CD14-positive monocyte (primary cell): ENCODE measurements around the gene ZFP37. TPM values are rescaled to one million over a fixed set of nuclear protein-coding genes. Genes with fewer than 3 reads are reported as not detected.

Source experiments
- DNase-seq, 3 donors: peaks; one replicate each; pipeline ENCODE4 v3.0.0-alpha.2; 2011 to 2022
- H2AFZ ChIP-seq: 2 replicates; pipeline ENCODE4 v1.6.0; 2012; ENCODE audit warnings: mild to moderate bottlenecking, low read depth, low read length, inconsistent platforms; ENCODE audit not compliant: insufficient read depth, poor library complexity, severe bottlenecking
- H3K27ac ChIP-seq, 2 donors: 1 replicate in 1 of 2; 2 replicates in 1 of 2; pipeline ENCODE4 v1.5.1; 2012 to 2013; ENCODE audit warnings: low read length in 2 of 2, control low read depth in 1 of 2, inconsistent platforms in 1 of 2, low read depth in 1 of 2, mild to moderate bottlenecking in 1 of 2
- H3K27me3 ChIP-seq, 2 donors: one replicate each; pipeline versions ENCODE4 v1.6.0 to v1.6.1; 2011 to 2013; ENCODE audit warnings: low read length in 2 of 2; ENCODE audit not compliant: control insufficient read depth in 2 of 2, insufficient read depth in 2 of 2
- H3K36me3 ChIP-seq, 2 donors: replicated peaks in 1 of 2; 1 replicate in 1 of 2; 2 replicates in 1 of 2; pipeline versions ENCODE4 v1.5.1 to v1.6.1; 2012 to 2013; ENCODE audit warnings: low read length in 2 of 2, control low read depth in 1 of 2, inconsistent platforms in 1 of 2, mild to moderate bottlenecking in 1 of 2; ENCODE audit not compliant: insufficient read depth in 2 of 2, control insufficient read depth in 1 of 2
- H3K4me1 ChIP-seq, 2 donors: 1 replicate in 1 of 2; 2 replicates in 1 of 2; pipeline versions ENCODE4 v1.5.1 to v1.6.1; 2012 to 2013; ENCODE audit warnings: low read length in 2 of 2, control low read depth in 1 of 2, inconsistent platforms in 1 of 2, mild to moderate bottlenecking in 1 of 2, moderate library complexity in 1 of 2; ENCODE audit not compliant: insufficient read depth in 2 of 2, control insufficient read depth in 1 of 2
- H3K4me2 ChIP-seq: replicated peaks from 2 replicates; pipeline ENCODE3; 2012; ENCODE audit warnings: low read length, moderate library complexity, mild to moderate bottlenecking; ENCODE audit not compliant: poor library complexity, severe bottlenecking; ENCODE audit errors: extremely low read depth
- H3K4me3 ChIP-seq, 3 experiments: fragments of 200-600 bp in 1 of 3; sonication (generic) in 1 of 3; replicated peaks in 1 of 3; 1 replicate in 2 of 3; 2 replicates in 1 of 3; pipeline ENCODE4 v1.5.1; 2011 to 2013; ENCODE audit warnings: low read length in 3 of 3, mild to moderate bottlenecking in 3 of 3, control low read depth in 2 of 3, low read depth in 2 of 3, inconsistent platforms in 1 of 3, moderate library complexity in 1 of 3
- H3K79me2 ChIP-seq: 2 replicates; pipeline ENCODE4 v1.6.0; 2012; ENCODE audit warnings: mild to moderate bottlenecking, control low read depth, inconsistent platforms, low read length, moderate library complexity; ENCODE audit not compliant: insufficient read depth
- H3K9ac ChIP-seq: 2 replicates; pipeline ENCODE4 v1.6.0; 2017; ENCODE audit warnings: low read length, mild to moderate bottlenecking; ENCODE audit not compliant: insufficient read depth, poor library complexity, severe bottlenecking
- H3K9me3 ChIP-seq, 2 donors: replicated peaks in 1 of 2; 1 replicate in 1 of 2; 2 replicates in 1 of 2; pipeline versions ENCODE4 v1.5.1 to v1.6.1; 2012 to 2013; ENCODE audit warnings: low read length in 2 of 2, control low read depth in 1 of 2; ENCODE audit not compliant: control insufficient read depth in 1 of 2, insufficient read depth in 1 of 2
- H4K20me1 ChIP-seq: 2 replicates; pipeline ENCODE4 v1.6.0; 2012; ENCODE audit warnings: mild to moderate bottlenecking, low read length, control low read depth, moderate library complexity; ENCODE audit not compliant: insufficient read depth
- H3K27ac Mint-ChIP-seq, 7 donors: one replicate each; pipeline ENCODE4 v1.8.0; 2020; ENCODE audit warnings: mild to moderate bottlenecking in 7 of 7, mixed read lengths in 7 of 7, moderate library complexity in 6 of 7, inconsistent platforms in 2 of 7
- H3K27me3 Mint-ChIP-seq, 3 donors: one replicate each; pipeline ENCODE4 v1.8.0; 2021 to 2022; ENCODE audit warnings: low read depth in 3 of 3, mild to moderate bottlenecking in 3 of 3, mixed read lengths in 3 of 3, moderate library complexity in 3 of 3, inconsistent platforms in 1 of 3
- H3K36me3 Mint-ChIP-seq, 2 donors: one replicate each; pipeline ENCODE4 v1.8.0; 2020; ENCODE audit warnings: mixed read lengths in 2 of 2, inconsistent platforms in 1 of 2, mild to moderate bottlenecking in 1 of 2
- H3K4me1 Mint-ChIP-seq: one replicate; pipeline ENCODE4 v1.8.0; 2020; ENCODE audit warnings: mild to moderate bottlenecking, mixed read lengths
- H3K4me3 Mint-ChIP-seq, 2 donors: one replicate each; pipeline ENCODE4 v1.8.0; 2020; ENCODE audit warnings: mild to moderate bottlenecking in 2 of 2, mixed read lengths in 2 of 2, moderate library complexity in 1 of 2
- H3K9me3 Mint-ChIP-seq, 7 donors: one replicate each; pipeline ENCODE4 v1.8.0; 2020 to 2022; ENCODE audit warnings: mixed read lengths in 7 of 7, mild to moderate bottlenecking in 6 of 7, moderate library complexity in 6 of 7, inconsistent platforms in 2 of 7
- CTCF ChIP-seq: fragments of 200-600 bp; IDR thresholded peaks from one replicate; pipeline ENCODE4 v1.8.0; 2022; ENCODE audit warnings: antibody characterized with exemption, mild to moderate bottlenecking
- WGBS: methylation state at CpG from one replicate; pipeline ENCODE4 v1.1.5; 2013; ENCODE audit warnings: missing lambda C conversion rate; ENCODE audit not compliant: insufficient coverage; 5-methylcytosine and 5-hydroxymethylcytosine counted together
- intact Hi-C, 2 donors: fragments of 100-400 bp; cut with micrococcal nuclease; formaldehyde crosslinking; loops; one replicate each; pipeline versions ENCODE4 v1.15.0 to v1.15.1; 2023
- polyA plus RNA-seq, 3 donors: library from polyadenylated mRNA; depleted of rRNA in 1 of 3; unstranded in 2 of 3; stranded (reverse) in 1 of 3; fragments of 300-500 nt in 2 of 3; fragments of >200 nt in 1 of 3; fragmentation: Illumina TruSeq in 2 of 3; gene quantifications; 1 replicate in 2 of 3; 2 replicates in 1 of 3; pipeline ENCODE4 v1.2.3, GENCODE V29; 2012 to 2021

ZFP37 gene
- polyA plus RNA-seq, 3 donors, result 0.07 to 0.38 (median 0.13) TPM

- Mint-ChIP-seq H3K27ac (no peak overlapping the region), H3K27me3 (peaks cover 13 to 14% (median 14%) of the 10 kb centered on the region in 3 donors), H3K4me1 (no peaks in the 10 kb centered on the region), H3K9me3 (peaks cover 12 to 15% (median 14%) of the 10 kb centered on the region in 7 donors), H3K36me3 (peaks cover 0 to 6% of the 10 kb centered on the region in 2 donors), H3K4me3 (no peak overlapping the region)
- WGBS, result 60% methylated on average over 2 of the region's 5 CpGs
- H3K4me2 ChIP-seq, result peak overlapping the region; percentile 63
- no peak for TF ChIP-seq CTCF
- peak overlapping the region; percentile 42 to 71 (median 54) for H3K4me3 ChIP-seq
- no peaks in the 10 kb centered on the region for H4K20me1 ChIP-seq
- intact Hi-C loops, result no loop called here
- H2AFZ ChIP-seq, result peak overlapping the region; percentile 60
- peaks cover 23 to 55% of the 10 kb centered on the region in 2 donors for H3K27me3 ChIP-seq
- no peaks in the 10 kb centered on the region for H3K36me3 ChIP-seq
- no peak overlapping the region for H3K27ac ChIP-seq
- peaks cover 2 to 7% of the 10 kb centered on the region in 2 donors for H3K4me1 ChIP-seq
- no peak overlapping the region for H3K9ac ChIP-seq
- no peak for DNase-seq
- no peaks in the 10 kb centered on the region for H3K79me2 ChIP-seq
- peaks cover 59 to 86% of the 10 kb centered on the region in 2 donors for H3K9me3 ChIP-seq
Observed at GRCh38 chr9:113057193-113057592, 669 bp upstream of the ZFP37 start.

GRCh38 chr9:113042884-113043657, 13.5 kb downstream of the ZFP37 start:
- Mint-ChIP-seq H3K4me3 (no peak overlapping the region), H3K27me3 (no peaks in the 10 kb centered on the region), H3K36me3 (peaks cover 2 to 6% of the 10 kb centered on the region in 2 donors), H3K4me1 (no peaks in the 10 kb centered on the region), H3K9me3 (peaks cover 31 to 85% (median 79%) of the 10 kb centered on the region in 7 donors), H3K27ac (no peak overlapping the region)
- Histone ChIP-seq H2AFZ (no peak overlapping the region), H3K27ac (no peak overlapping the region), H3K4me1 (no peaks in the 10 kb centered on the region), H3K79me2 (no peaks in the 10 kb centered on the region), H3K4me3 (peak overlapping the region in 1 of 3 experiments; percentile 6), H4K20me1 (no peaks in the 10 kb centered on the region), H3K9me3 (peaks cover 29 to 96% of the 10 kb centered on the region in 2 donors), H3K36me3 (no peaks in the 10 kb centered on the region), H3K4me2 (no peak overlapping the region), H3K9ac (no peak overlapping the region), H3K27me3 (no peaks in the 10 kb centered on the region)
- WGBS, result no CpG with 5 or more reads among the region's 4 CpGs
- no peak for DNase-seq
- intact Hi-C loops, result loop anchor here in 1 of 2 donors (10.0 kb wide), 1 partner anchor 52 kb away; no protein-coding TSS in a partner anchor
- no peak for TF ChIP-seq CTCF
